Posterior vena cava (tissue), 2 donors: Measurements from ENCODE around the gene NAA80. TPM values are rescaled to one million over a fixed set of nuclear protein-coding genes. Genes with fewer than 3 reads are reported as not detected.
"Not testable (repeated sequence)": the region's sequence is repeated elsewhere in the genome, so short reads cannot be mapped to it uniquely, and the experiment has no call there.

ENCODE experiments used
- DNase-seq: peaks from one replicate; pipeline ENCODE4 v3.0.0-alpha.2; 2020; ENCODE audit warnings: low spot score
- intact Hi-C, 2 donors: fragments of 100-400 bp; cut with DNase I; formaldehyde crosslinking; loops; one replicate each; pipeline versions ENCODE4 v1.14.1 to v1.14.2; 2022 to 2023
- total RNA-seq, 2 donors: library from RNA; stranded (reverse); fragmentation: NEBNext Ultra II Directional; extraction: Animal tissue kit (Norgen Biotek cat#: 25700); gene quantifications; one replicate each; pipeline ENCODE4 v1.2.1, GENCODE V29; 2021
- donor health status: DM: yes; HTN: yes; CAD: no.
- donor health status: DM: yes; HTN: yes; CAD: no.

NAA80 gene
- total RNA-seq, 2 donors from 2014 or later: 9.1 to 11.1 TPM

GRCh38 chr3:50295553-50296431 is 3.4 kb downstream of the NAA80 start:
- intact Hi-C loops: no loop called here
- no peak for DNase-seq

- intact Hi-C loops: no loop called here
- no peak for DNase-seq
Measured at GRCh38 chr3:50294492-50295403, 4.5 kb downstream of the NAA80 start.

DNA sequence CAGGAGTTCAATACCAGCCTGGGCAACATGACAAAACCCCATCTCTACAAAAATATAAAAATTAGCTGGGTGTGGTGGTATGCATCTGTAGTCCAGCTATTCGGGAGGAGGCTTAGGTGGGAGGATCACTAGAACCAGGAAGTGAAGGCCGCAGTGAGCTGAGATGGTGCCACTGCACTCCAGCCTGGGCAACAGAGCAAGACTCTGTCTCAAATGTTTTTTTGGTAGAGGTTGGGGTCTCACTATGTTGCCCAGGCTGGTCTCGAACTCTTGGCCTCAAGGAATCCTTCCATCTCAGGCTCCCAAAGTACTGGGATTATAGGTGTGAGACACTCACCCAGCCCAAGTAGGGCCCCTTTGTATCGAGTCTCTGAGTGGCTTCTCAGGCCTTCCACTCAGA is 5.1 kb downstream of the NAA80 start:
- intact Hi-C loops: no loop called here
- no peak for DNase-seq

DNA sequence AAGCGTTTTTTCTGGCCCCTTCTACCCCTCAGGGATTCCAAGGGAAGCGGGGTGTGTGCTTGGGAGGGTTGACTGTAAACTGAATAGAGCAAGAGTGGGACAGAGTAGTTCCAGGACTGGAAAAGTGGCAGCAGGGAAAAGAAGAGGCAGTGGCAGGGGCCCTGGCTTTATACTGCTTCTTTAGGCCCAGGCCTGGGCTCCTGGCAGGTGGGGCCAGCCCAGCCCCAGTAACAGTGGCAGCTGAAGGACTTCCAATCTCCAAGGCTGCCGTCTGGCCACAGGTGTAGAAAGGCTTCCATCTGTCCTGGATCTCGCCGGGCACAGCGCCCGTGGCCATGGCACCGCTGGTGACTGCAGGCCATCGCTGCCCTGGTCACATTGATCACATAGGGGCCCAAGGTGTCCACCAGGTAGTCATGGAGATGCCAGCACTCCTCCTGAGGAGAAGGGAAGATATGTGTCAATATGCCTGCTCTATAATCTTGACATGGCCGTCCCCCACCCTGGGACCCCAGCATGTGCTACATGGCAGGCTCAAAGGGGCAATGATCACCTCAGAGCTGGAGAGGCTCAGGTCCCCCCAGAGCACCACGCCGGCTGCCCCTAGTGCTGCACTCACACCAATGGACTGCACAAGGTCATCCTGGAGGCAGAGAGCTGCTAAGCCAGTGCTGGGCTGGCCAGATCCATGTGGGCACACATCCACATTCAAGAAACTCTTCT is 6.0 kb downstream of the NAA80 start:
- intact Hi-C loops: no loop called here
- DNase-seq: no peak

GRCh38 chr3:50292159-50293078 is 6.8 kb downstream of the NAA80 start, which contains the start of gene IFRD2:
Gene IFRD2 (minus strand): TSS chr3:50292429. CDS start chr3:50292274, 155 bp downstream.
- DNase-seq: peak; percentile 100
- intact Hi-C loops: no loop called here

- DNase-seq: no peak
- intact Hi-C loops: no loop called here
Measured at GRCh38 chr3:50290161-50290641, 9.0 kb downstream of the NAA80 start.

GRCh38 chr3:50289130-50289529 is 10.1 kb downstream of the NAA80 start:
- DNase-seq: no peak
- intact Hi-C loops: no loop called here

- intact Hi-C loops: no loop called here
- no peak for DNase-seq
Measured at GRCh38 chr3:50288387-50289007, 10.7 kb downstream of the NAA80 start.

DNA sequence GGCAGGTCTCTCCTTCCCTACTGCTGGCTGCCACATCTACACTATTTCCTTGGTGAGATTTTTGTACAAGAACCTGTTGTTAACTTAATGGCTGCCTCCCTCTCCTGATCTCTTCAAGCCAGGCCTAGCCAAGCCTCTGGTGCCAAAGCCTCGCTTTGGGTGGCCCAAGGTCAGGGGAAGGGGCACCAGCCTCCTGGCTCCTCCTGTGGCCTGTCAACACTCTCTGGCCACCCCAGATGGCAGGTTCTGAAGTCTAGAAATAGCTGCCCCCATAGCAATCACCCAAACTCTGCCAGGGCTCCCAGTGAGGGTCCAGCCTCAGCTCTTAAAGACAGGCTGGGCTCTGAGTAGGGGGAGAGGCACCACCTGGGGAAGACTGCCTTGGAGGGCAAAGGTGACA is 11.9 kb downstream of the NAA80 start:
- intact Hi-C loops: no loop called here
- DNase-seq: no peak

- no peak for DNase-seq
- intact Hi-C loops: no loop called here
Measured at GRCh38 chr3:50286322-50287227, 12.6 kb downstream of the NAA80 start.

- intact Hi-C loops, DNase-seq: not testable (repeated sequence)
Measured at GRCh38 chr3:50284121-50284520, 15.1 kb downstream of the NAA80 start.

DNA sequence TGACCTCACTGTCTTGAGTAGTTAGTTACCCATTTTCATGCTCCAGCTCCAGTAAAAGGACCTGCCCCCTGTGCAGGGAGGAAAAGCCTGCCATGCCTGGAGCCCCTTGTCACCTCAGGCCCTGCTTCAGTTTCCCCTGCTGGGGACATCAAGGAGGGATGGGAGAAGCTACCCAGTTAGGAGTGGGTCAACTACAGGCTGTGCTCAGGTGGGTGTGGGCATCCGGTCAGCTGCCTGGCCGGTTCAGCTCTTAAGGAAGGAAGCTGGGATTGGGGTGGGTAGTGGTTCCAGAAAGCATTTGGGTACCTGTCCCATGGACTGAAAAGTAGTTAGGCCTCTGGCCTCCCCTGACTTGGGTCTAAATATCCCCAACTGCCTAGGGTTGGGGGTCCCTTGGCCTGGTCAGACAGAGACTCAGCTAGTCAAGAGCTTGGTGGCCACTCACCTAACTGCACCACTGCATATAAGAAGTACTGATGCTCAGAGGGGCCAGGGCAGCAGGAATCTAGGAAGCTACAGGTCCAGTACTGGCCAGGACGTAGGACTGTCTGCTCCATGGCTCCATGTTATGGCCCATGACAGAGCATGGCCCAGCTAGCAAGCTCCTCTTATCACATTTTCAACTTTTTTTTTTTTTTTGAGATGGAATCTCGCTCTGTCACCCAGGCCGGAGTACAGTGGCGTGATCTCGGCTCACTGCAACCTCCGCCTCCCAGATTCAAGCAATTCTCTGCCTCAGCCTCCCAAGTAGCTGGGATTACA is 19.8 kb downstream of the NAA80 start:
- intact Hi-C loops: loop anchor here in 1 of 2 donors (5.0 kb wide), 2 partner anchors 87 to 1012 kb away; partner anchors contain the start of gene GNAT1
- no peak for DNase-seq

DNA sequence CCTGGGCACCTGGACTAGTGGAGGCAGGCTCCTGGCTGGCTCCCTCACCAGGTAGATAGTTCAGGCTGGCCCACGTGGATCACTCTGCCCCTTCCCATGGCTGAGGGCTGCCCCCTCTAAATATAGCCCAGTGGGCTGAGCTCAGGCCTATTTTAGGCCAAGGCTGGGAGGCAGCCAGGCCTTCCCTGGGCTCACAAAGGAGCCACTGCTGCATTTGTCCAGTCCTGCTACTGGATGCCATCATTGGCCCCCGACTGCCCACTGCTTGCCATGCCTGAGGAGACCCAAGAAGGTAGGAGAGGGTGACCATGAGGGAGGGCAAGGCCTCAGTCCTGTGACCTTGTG is 20.4 kb downstream of the NAA80 start, which contains the start of gene LSMEM2:
TSS of gene LSMEM2 (plus strand) at position 208 of the 345 bp plus-strand sequence. CDS start at position 235, 27 bp downstream.
- no peak for DNase-seq
- intact Hi-C loops: loop anchor here in 1 of 2 donors (5.0 kb wide), 2 partner anchors 87 to 1012 kb away; partner anchors contain the start of gene GNAT1

GRCh38 chr3:50278123-50278879 is 20.9 kb downstream of the NAA80 start:
- intact Hi-C loops: loop anchor here in 1 of 2 donors (5.0 kb wide), 2 partner anchors 86 to 1011 kb away; partner anchors contain the start of gene GNAT1
- DNase-seq: no peak

- no peak for DNase-seq
- intact Hi-C loops: loop anchor here in 1 of 2 donors (5.0 kb wide), 2 partner anchors 84 to 1009 kb away; partner anchors contain the start of gene GNAT1
Measured at GRCh38 chr3:50276762-50277101, 22.5 kb downstream of the NAA80 start.
